Measurements from ENCODE around the gene RPN2. TPM values are rescaled to one million over a fixed set of nuclear protein-coding genes. Genes with fewer than 3 reads are reported as not detected.

The RPN2 gene
- total RNA-seq, 6 donors from 2014 or later: 55.5 to 193 (median 143) TPM

GRCh38 chr20:37233548-37234253 lies 54.6 kb downstream of the RPN2 start:
- peaks cover 0 to 2% (median 0%) of the 10 kb centered on the region in 4 donors for H3K4me1 ChIP-seq
- TF ChIP-seq POLR2AphosphoS5 (IDR thresholded peaks at IDR 0.05) (no peak), POLR2A (IDR thresholded peaks at IDR 0.05) (no peak), CTCF (IDR thresholded peaks at IDR 0.05) (no peak), EP300 (IDR thresholded peaks at IDR 0.05) (no peak)
- 93 to 94% methylated on average over 10 of the region's 10 CpGs for WGBS, 2 donors

GRCh38 chr20:37234254-37234581 lies 55.1 kb downstream of the RPN2 start:
- DNase-seq (no peak), ATAC-seq (ENCODE audit: low FRiP score in 2 of 2) (no peak)
- Histone ChIP-seq H3K27ac (no peak overlapping the region), H3K4me3 (no peak overlapping the region), H3K36me3 (peaks cover 37 to 100% (median 94%) of the 10 kb centered on the region in 4 donors), H3K4me1 (peaks cover 0 to 5% (median 0%) of the 10 kb centered on the region in 4 donors), H3K9me3 (no peaks in the 10 kb centered on the region), H3K27me3 (no peaks in the 10 kb centered on the region)
- WGBS, 2 donors: 91 to 94% methylated on average over 5 of the region's 5 CpGs
- no peak for TF ChIP-seq CTCF (IDR thresholded peaks at IDR 0.05)
- TF ChIP-seq EP300 (IDR thresholded peaks at IDR 0.05): no peak
- TF ChIP-seq POLR2A (IDR thresholded peaks at IDR 0.05): no peak
- no peak for TF ChIP-seq POLR2AphosphoS5 (IDR thresholded peaks at IDR 0.05)

More at GRCh38 chr20:37233548-37234253, 54.6 kb downstream of the RPN2 start:
- H3K36me3 ChIP-seq: peaks cover 39 to 100% (median 96%) of the 10 kb centered on the region in 4 donors
- H3K27ac ChIP-seq: no peak overlapping the region
- DNase-seq (no peak), ATAC-seq (ENCODE audit: low FRiP score in 2 of 2) (no peak)
- no peaks in the 10 kb centered on the region for H3K27me3 ChIP-seq
- no peak overlapping the region for H3K4me3 ChIP-seq
- no peaks in the 10 kb centered on the region for H3K9me3 ChIP-seq

- no peak overlapping the region for H3K27ac ChIP-seq
- no peaks in the 10 kb centered on the region for H3K27me3 ChIP-seq
- ATAC-seq (ENCODE audit: low FRiP score in 2 of 2): no peak
- peaks cover 0 to 5% (median 0%) of the 10 kb centered on the region in 4 donors for H3K4me1 ChIP-seq
- TF ChIP-seq EP300 (IDR thresholded peaks at IDR 0.05) (no peak), POLR2A (IDR thresholded peaks at IDR 0.05) (no peak), CTCF (IDR thresholded peaks at IDR 0.05) (no peak), POLR2AphosphoS5 (IDR thresholded peaks at IDR 0.05) (no peak)
- H3K36me3 ChIP-seq: peaks cover 33 to 100% (median 91%) of the 10 kb centered on the region in 4 donors
- no peaks in the 10 kb centered on the region for H3K9me3 ChIP-seq
- H3K4me3 ChIP-seq: no peak overlapping the region
- WGBS, 2 donors: 79 to 85% methylated on average over 6 of the region's 6 CpGs
- no peak for DNase-seq
Observed at GRCh38 chr20:37235065-37235464, 55.9 kb downstream of the RPN2 start.

GRCh38 chr20:37236462-37236861 lies 57.3 kb downstream of the RPN2 start:
- Histone ChIP-seq H3K36me3 (peaks cover 42 to 100% (median 93%) of the 10 kb centered on the region in 4 donors), H3K27me3 (no peaks in the 10 kb centered on the region), H3K4me1 (peaks cover 0 to 5% (median 0%) of the 10 kb centered on the region in 4 donors), H3K27ac (no peak overlapping the region), H3K4me3 (no peak overlapping the region), H3K9me3 (no peaks in the 10 kb centered on the region)
- TF ChIP-seq POLR2AphosphoS5 (IDR thresholded peaks at IDR 0.05): no peak
- TF ChIP-seq EP300 (IDR thresholded peaks at IDR 0.05): no peak
- TF ChIP-seq CTCF (IDR thresholded peaks at IDR 0.05): no peak
- no peak for TF ChIP-seq POLR2A (IDR thresholded peaks at IDR 0.05)
- ATAC-seq (ENCODE audit: low FRiP score in 2 of 2) (no peak), DNase-seq (no peak)
- WGBS, 2 donors: 92 to 95% methylated on average over 3 to 4 of the region's 4 CpGs

GRCh38 chr20:37237656-37238055 lies 58.5 kb downstream of the RPN2 start:
- Histone ChIP-seq H3K9me3 (no peaks in the 10 kb centered on the region), H3K27ac (no peak overlapping the region), H3K27me3 (no peaks in the 10 kb centered on the region), H3K36me3 (peaks cover 42 to 100% (median 93%) of the 10 kb centered on the region in 4 donors), H3K4me3 (no peak overlapping the region), H3K4me1 (peaks cover 0 to 5% (median 0%) of the 10 kb centered on the region in 4 donors)
- TF ChIP-seq POLR2AphosphoS5 (IDR thresholded peaks at IDR 0.05) (no peak), CTCF (IDR thresholded peaks at IDR 0.05) (no peak), POLR2A (IDR thresholded peaks at IDR 0.05) (no peak), EP300 (IDR thresholded peaks at IDR 0.05) (no peak)
- DNase-seq (no peak), ATAC-seq (ENCODE audit: low FRiP score in 2 of 2) (no peak)
- 95 to 99% methylated on average over 5 of the region's 5 CpGs for WGBS, 2 donors

All from upper lobe of left lung (tissue), 6 donors.